CD4-positive, alpha-beta T cell (primary cell): ENCODE data around the gene PPAN. TPM values are rescaled to one million over a fixed set of nuclear protein-coding genes. Genes with fewer than 3 reads are reported as not detected.

Experiments used
- ATAC-seq: fragments of 200-7000 bp; cut with Tn5 transposase; one replicate; pipeline ENCODE4 v1.10.0; 2022; ENCODE audit warnings: mild to moderate bottlenecking; ENCODE audit not compliant: poor library complexity
- CTCF ChIA-PET: fragments of 350-600 bp; sonication (Branson Sonifier 250); formaldehyde crosslinking; loops from one replicate; lab custom pipeline; 2021; ENCODE audit warnings: antibody characterized with exemption, inconsistent platforms; lab: Charles Lee
- POLR2A ChIA-PET: fragments of 350-600 bp; sonication (Branson Sonifier 250); formaldehyde crosslinking; loops from one replicate; lab custom pipeline; 2021; ENCODE audit warnings: antibody characterized with exemption, inconsistent platforms; lab: Charles Lee
- DNase-seq, 14 experiments: peaks; one replicate each; pipeline ENCODE4 v3.0.0-alpha.2; 2013 to 2020; ENCODE audit warnings: mixed read lengths in 2 of 14
- H3K27ac ChIP-seq, 2 donors: one replicate each; pipeline versions ENCODE4 v1.5.1 to v1.7.0; 2013; ENCODE audit warnings: low read length in 2 of 2, low read depth in 1 of 2, mild to moderate bottlenecking in 1 of 2
- H3K27me3 ChIP-seq, 2 experiments: 1 replicate in 1 of 2; 2 replicates in 1 of 2; pipeline versions ENCODE4 v1.6.1 to v1.7.0; 2013; ENCODE audit warnings: low read length in 2 of 2, control low read depth in 1 of 2, mild to moderate bottlenecking in 1 of 2, moderate library complexity in 1 of 2; ENCODE audit not compliant: insufficient read depth in 2 of 2, control insufficient read depth in 1 of 2
- H3K36me3 ChIP-seq: one replicate; pipeline ENCODE4 v1.6.1; 2013; ENCODE audit warnings: low read length, control low read depth; ENCODE audit not compliant: insufficient read depth
- H3K4me1 ChIP-seq: one replicate; pipeline ENCODE4 v1.6.1; 2013; ENCODE audit warnings: low read length, control low read depth; ENCODE audit not compliant: insufficient read depth
- H3K4me3 ChIP-seq: one replicate; pipeline ENCODE4 v1.5.1; 2013; ENCODE audit warnings: mild to moderate bottlenecking, low read length, moderate library complexity
- H3K9me3 ChIP-seq, 2 experiments: 1 replicate in 1 of 2; 2 replicates in 1 of 2; pipeline versions ENCODE4 v1.6.1 to v1.7.0; 2013; ENCODE audit warnings: low read length in 2 of 2, mild to moderate bottlenecking in 2 of 2, control low read depth in 1 of 2, moderate library complexity in 1 of 2; ENCODE audit not compliant: control insufficient read depth in 1 of 2, insufficient read depth in 1 of 2
- H3K27ac Mint-ChIP-seq: one replicate; pipeline ENCODE4 v1.8.0; 2020; ENCODE audit warnings: mixed read lengths
- H3K27me3 Mint-ChIP-seq: one replicate; pipeline ENCODE4 v1.8.0; 2021; ENCODE audit warnings: mixed read lengths
- H3K36me3 Mint-ChIP-seq: one replicate; pipeline ENCODE4 v1.8.0; 2021; ENCODE audit warnings: low read depth, mixed read lengths
- H3K4me1 Mint-ChIP-seq: one replicate; pipeline ENCODE4 v1.8.0; 2021; ENCODE audit warnings: low read depth, mixed read lengths
- H3K4me3 Mint-ChIP-seq: one replicate; pipeline ENCODE4 v1.8.0; 2020; ENCODE audit warnings: mild to moderate bottlenecking, mixed read lengths
- H3K9me3 Mint-ChIP-seq: one replicate; pipeline ENCODE4 v1.8.0; 2020; ENCODE audit warnings: mixed read lengths
- CTCF ChIP-seq: fragments of 200-600 bp; IDR thresholded peaks from one replicate; pipeline ENCODE4 v1.8.0; 2022; ENCODE audit warnings: antibody characterized with exemption, mild to moderate bottlenecking
- intact Hi-C, 2 experiments: fragments of 100-400 bp; cut with DNase I in 1 of 2; cut with micrococcal nuclease in 1 of 2; formaldehyde crosslinking; loops; one replicate each; pipeline versions ENCODE4 v1.15.1 to v1.9.0; 2023 to 2025; cut with DNase I, micrococcal nuclease
- total RNA-seq, 174 experiments: library from RNA in 2 of 174; stranded (reverse) in 2 of 174; gene quantifications; one replicate each; pipeline ENCODE4 v1.2.3 and lab custom pipeline; 2021 to 2026

PPAN gene
- total RNA-seq, 2 experiments from 2014 or later = 119 to 127 TPM

- ATAC-seq (no peak), DNase-seq (peak in 1 of 14 experiments; percentile 41)
- Mint-ChIP-seq H3K27ac (peak overlapping the region; percentile 63), H3K36me3 (peaks cover 72% of the 10 kb centered on the region), H3K4me3 (no peak overlapping the region), H3K4me1 (peaks cover 36% of the 10 kb centered on the region), H3K9me3 (no peaks in the 10 kb centered on the region), H3K27me3 (peaks cover 4% of the 10 kb centered on the region)
- intact Hi-C loops = no loop called here
- peaks cover 86% of the 10 kb centered on the region for H3K4me1 ChIP-seq
- no peaks in the 10 kb centered on the region for H3K27me3 ChIP-seq
- ChIA-PET POLR2A (interaction anchor here (0.8 to 6.4 kb wide), 5 partner anchors 10 to 120 kb away, joined by 3 to 55 read pairs (median 6); partner anchors contain the start of gene PPAN), CTCF (no interaction called here)
- H3K4me3 ChIP-seq = no peak overlapping the region
- H3K27ac ChIP-seq = no peak overlapping the region
- peaks cover 60% of the 10 kb centered on the region for H3K36me3 ChIP-seq
- TF ChIP-seq CTCF = no peak
- H3K9me3 ChIP-seq = no peaks in the 10 kb centered on the region
Measured at GRCh38 chr19:10115392-10116084, 9.4 kb downstream of the PPAN start.

DNA sequence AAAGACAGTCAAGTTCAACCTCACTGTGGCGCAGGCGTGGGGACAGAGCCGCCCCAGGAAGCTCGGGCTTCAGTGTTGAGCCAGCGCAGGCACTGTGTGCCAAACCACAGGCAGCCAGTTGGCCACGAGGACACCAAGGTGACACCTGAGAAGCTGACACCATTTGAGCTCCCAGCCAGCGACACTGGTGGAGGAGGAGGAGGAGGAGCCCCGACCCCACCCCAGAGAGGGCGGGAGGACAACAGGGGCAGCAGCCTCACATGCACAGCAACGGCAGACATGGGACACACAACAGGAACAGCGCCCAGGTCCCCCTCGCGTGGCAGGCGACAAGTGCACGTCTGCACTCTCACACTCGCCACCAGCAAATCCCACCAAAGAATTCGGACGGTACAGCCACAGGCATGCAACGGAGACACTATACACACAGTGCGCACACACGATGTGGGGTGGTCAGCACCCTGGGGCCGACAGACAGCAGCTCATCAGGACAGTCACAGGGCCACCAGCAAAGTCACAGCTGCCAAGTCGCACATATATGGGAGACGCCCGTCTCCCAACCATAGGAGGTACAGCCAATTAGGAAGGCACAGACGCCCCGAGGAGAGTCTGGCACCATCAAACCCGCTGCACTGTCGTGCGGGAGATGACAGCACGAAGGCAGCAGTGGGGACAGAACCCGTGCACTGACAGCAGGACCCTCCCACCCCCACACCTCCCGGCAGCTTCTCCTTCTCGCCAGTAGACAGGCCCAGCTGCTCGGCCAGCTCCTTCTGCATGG, 10.1 kb downstream of the PPAN start:
- Histone ChIP-seq H3K36me3 (peaks cover 52% of the 10 kb centered on the region), H3K27me3 (no peaks in the 10 kb centered on the region), H3K4me3 (no peak overlapping the region), H3K27ac (no peak overlapping the region), H3K4me1 (peaks cover 78% of the 10 kb centered on the region), H3K9me3 (no peaks in the 10 kb centered on the region)
- DNase-seq (peak in 1 of 14 experiments; percentile 32), ATAC-seq (no peak)
- CTCF ChIA-PET = no interaction called here
- Mint-ChIP-seq H3K4me3 (peak overlapping the region; percentile 75), H3K27me3 (peaks cover 4% of the 10 kb centered on the region), H3K9me3 (no peaks in the 10 kb centered on the region), H3K27ac (peak overlapping the region; percentile 63), H3K4me1 (peaks cover 31% of the 10 kb centered on the region), H3K36me3 (peaks cover 66% of the 10 kb centered on the region)
- POLR2A ChIA-PET = interaction anchor here (0.8 to 6.4 kb wide), 5 partner anchors 10 to 120 kb away, joined by 3 to 55 read pairs (median 6); partner anchors contain the start of gene PPAN
- no peak for TF ChIP-seq CTCF
- intact Hi-C loops = no loop called here

- H3K27me3 ChIP-seq = no peaks in the 10 kb centered on the region
- ChIA-PET CTCF (interaction anchor here (0.7 kb wide), 1 partner anchor 153 kb away, joined by 3 read pairs; no protein-coding TSS in a partner anchor), POLR2A (interaction anchor here (0.9 to 6.4 kb wide), 5 partner anchors 11 to 26 kb away, joined by 3 to 55 read pairs (median 6); partner anchors contain the start of gene PPAN)
- Mint-ChIP-seq H3K27ac (peak overlapping the region; percentile 63), H3K4me1 (peaks cover 23% of the 10 kb centered on the region), H3K36me3 (peaks cover 58% of the 10 kb centered on the region), H3K27me3 (peaks cover 4% of the 10 kb centered on the region), H3K9me3 (no peaks in the 10 kb centered on the region), H3K4me3 (peak overlapping the region; percentile 75)
- ATAC-seq (no peak), DNase-seq (no peak)
- H3K9me3 ChIP-seq = no peaks in the 10 kb centered on the region
- TF ChIP-seq CTCF = no peak
- intact Hi-C loops = no loop called here
- no peak overlapping the region for H3K27ac ChIP-seq
- H3K36me3 ChIP-seq = peaks cover 50% of the 10 kb centered on the region
- peaks cover 71% of the 10 kb centered on the region for H3K4me1 ChIP-seq
- no peak overlapping the region for H3K4me3 ChIP-seq
Measured at GRCh38 chr19:10116866-10117616, 10.9 kb downstream of the PPAN start.
